ENCODE data around the gene HDAC11. TPM values are rescaled to one million over a fixed set of nuclear protein-coding genes. Genes with fewer than 3 reads are reported as not detected.

The HDAC11 gene
- total and polyA plus RNA-seq, 10 of the 15 experiments (the other 5 are each of a cell fraction or from before 2014, with no cell fraction given): 0.04 to 0.76 (median 0.22) TPM; not detected in 1

GRCh38 chr3:13501056-13501455, 20.9 kb downstream of the HDAC11 start:
- ATAC-seq: no peak
- H3K36me3 ChIP-seq (ENCODE audit: control insufficient read depth in 2 of 2, insufficient read depth in 2 of 2, low read length in 1 of 2): no peaks in the 10 kb centered on the region
- TF ChIP-seq ZNF622 (IDR thresholded peaks at IDR 0.05) (no peak), ZBTB11 (CRISPR knock-in tag; IDR thresholded peaks at IDR 0.05) (no peak), CEBPB (IDR thresholded peaks at IDR 0.05; ENCODE audit: borderline replicate concordance in 1 of 2, low read depth in 2 of 2, low read length in 2 of 2) (no peak), HDAC6 (IDR thresholded peaks at IDR 0.05; ENCODE audit: unreplicated experiment) (no peak), NFYB (IDR thresholded peaks at IDR 0.05; ENCODE audit: insufficient read depth, low read depth, low read length) (no peak), ZNF24 (IDR thresholded peaks at IDR 0.05) (no peak), RUNX3 (IDR thresholded peaks at IDR 0.05; ENCODE audit: low read length) (no peak)
- H3K79me2 ChIP-seq (ENCODE audit: control insufficient read depth, insufficient read depth, low read length): no peaks in the 10 kb centered on the region
- FAIRE-seq: no peak
- no peak overlapping the region for H3K4me2 ChIP-seq (ENCODE audit: control insufficient read depth, insufficient read depth)
- DNase-seq (ENCODE audit: low read depth, low spot score): no peak
- H3K9ac ChIP-seq (ENCODE audit: control insufficient read depth, insufficient read depth, low read length): no peak overlapping the region
- ChIA-PET RAD21 (ENCODE audit: unreplicated experiment) (interaction anchor here (3.6 kb wide), 1 partner anchor 148 kb away, joined by 31 read pairs; no protein-coding TSS in a partner anchor), CTCF (interaction anchor here (0.7 to 8.1 kb wide), 3 partner anchors 21 to 146 kb away, joined by 3 to 231 read pairs (median 3); partner anchors contain the start of gene HDAC11), POLR2A (no interaction called here), SMC1A (ENCODE audit: uncharacterized antibody, unreplicated experiment) (interaction anchor here (1.0 kb wide), 1 partner anchor 147 kb away, joined by 3 read pairs; no protein-coding TSS in a partner anchor)
- peaks cover 11% of the 10 kb centered on the region for H3K4me1 ChIP-seq (ENCODE audit: control insufficient read depth, insufficient read depth, low read length)
- 6% methylated on average over 4 of the region's 4 CpGs for WGBS (ENCODE audit: insufficient coverage, insufficient replicate concordance, low lambda C conversion rate, missing lambda C conversion rate)
- H2AFZ ChIP-seq (ENCODE audit: control insufficient read depth, low read depth, low read length): no peak overlapping the region
- intact Hi-C loops (cut with micrococcal nuclease; ENCODE audit: unreplicated experiment): no loop called here
- H3K4me3 ChIP-seq: no peak overlapping the region
- H3K9me3 ChIP-seq (replicated peaks; ENCODE audit: control insufficient read depth, insufficient read depth, low read length): no peaks in the 10 kb centered on the region
- H3K27me3 ChIP-seq (replicated peaks in 1 of 2; ENCODE audit: control insufficient read depth in 2 of 2, insufficient read depth in 2 of 2, low read length in 1 of 2): no peaks in the 10 kb centered on the region; a peak in 1 of 4 replicates
- no peak overlapping the region for H3K27ac ChIP-seq (ENCODE audit: control insufficient read depth, insufficient read depth)
- H4K20me1 ChIP-seq (ENCODE audit: control insufficient read depth, insufficient read depth): no peaks in the 10 kb centered on the region
- no TSS peak for BruUV-seq (replicated peaks)
- in situ Hi-C loops (cut with MboI): no loop called here
